GM18511 (cell line): ENCODE measurements around the gene ASCL3.
A peak's percentile ranks its signal among the peaks of the same experiment; 100 is the strongest.
"Not testable (repeated sequence)": the region's sequence is repeated elsewhere in the genome, so short reads cannot be mapped to it uniquely, and the experiment has no call there.

Experiments
- ATAC-seq: cut with Tn5 transposase; IDR thresholded peaks from one replicate; pipeline ENCODE4 v1.9.1; 2021; ENCODE audit warnings: mild to moderate bottlenecking, moderate library complexity; ENCODE audit not compliant: unreplicated experiment

Gene ASCL3

DNA sequence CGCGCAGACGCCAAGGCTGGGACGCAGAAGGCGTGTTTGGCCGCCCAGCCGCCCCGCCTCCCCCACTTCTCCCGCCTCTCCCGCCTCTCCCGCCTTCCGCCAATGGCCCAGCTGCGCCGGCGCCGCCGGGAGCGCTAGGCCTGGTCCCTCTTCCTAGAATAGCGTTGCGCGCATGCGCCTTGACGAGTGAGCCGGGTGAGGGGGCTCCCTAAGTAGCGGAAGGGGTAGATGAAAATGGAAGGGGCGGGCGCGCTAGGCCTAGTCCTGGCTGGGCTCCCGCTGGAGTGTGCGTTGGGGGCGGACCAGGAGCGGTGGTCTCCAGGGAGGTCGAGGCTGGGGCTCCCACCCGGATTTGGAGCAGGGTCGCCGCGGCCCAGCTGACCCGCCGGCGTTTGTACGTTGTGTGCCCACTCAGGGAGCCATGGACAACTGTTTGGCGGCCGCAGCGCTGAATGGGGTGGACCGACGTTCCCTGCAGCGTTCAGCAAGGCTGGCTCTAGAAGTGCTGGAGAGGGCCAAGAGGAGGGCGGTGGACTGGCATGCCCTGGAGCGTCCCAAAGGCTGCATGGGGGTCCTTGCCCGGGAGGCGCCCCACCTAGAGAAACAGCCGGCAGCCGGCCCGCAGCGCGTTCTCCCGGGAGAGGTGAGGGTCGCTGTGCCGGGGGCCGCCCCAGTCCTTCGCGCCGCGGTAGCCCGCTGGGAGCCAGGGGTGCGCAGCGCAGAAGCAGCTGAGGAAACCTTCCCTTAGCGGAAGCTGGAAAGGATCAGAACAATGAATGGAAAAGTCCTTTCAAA, 31.6 kb downstream of the ASCL3 start, which contains the start of gene AKIP1:
Gene AKIP1 (plus strand): TSS at position 161 of the 795 bp plus-strand sequence. CDS start 261 bp downstream, at position 422.
- ATAC-seq: peak; percentile 79

DNA sequence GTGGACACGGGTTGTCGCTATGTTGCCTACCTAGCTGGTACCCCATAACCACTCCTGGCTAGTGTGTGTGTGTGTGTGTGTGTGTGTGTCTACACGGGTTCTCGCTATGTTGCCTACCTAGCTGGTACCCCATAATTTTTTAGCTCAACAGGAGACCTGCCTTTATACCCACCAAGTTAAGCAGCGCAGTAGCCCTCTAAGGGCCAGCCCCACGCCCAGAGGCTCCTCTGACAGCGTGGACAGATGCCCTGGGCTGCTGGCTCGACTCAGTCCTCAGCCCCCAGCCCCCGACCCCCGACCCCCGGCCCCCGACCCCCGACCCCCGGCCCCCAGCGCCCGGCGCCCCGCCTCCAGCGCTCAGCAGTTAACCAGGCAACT, 32.2 kb downstream of the ASCL3 start:
- peak; percentile 27 for ATAC-seq

DNA sequence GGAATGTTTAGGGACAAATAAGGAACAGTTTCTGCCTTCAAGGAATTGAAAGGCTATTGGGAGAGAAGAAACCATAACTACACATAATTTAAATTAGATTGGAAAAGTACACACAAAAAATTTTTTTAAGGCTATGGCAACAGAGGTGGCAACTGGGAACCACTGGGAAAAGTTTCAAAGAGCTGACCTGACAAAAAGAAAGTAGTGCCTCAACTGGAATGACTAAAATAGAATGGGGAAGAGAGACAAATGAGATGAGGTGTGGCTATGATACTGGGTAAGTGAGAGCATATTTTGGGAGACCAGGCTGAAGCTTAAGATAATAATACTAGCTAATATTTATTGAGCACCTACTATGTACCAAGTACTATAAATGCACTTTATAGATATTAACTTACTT, 34.7 kb downstream of the ASCL3 start:
- ATAC-seq: no peak

DNA sequence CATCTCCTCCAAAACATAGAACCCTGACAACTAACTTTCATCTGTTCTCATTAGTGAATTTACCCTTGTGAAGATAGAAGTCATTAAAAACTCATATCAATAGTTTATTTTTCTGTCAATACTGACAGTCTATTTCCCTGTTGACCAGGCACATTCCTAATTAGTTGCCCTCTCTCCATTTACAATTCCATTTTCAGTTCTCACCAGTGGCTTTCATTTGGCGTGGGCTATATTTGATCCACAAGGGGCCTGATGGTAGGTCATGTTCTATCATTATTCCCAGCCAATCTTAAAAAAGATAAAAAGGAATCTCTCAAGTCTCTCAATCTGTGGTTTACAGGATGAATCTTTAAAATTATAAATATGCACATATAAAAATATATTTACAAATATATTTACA, 35.7 kb downstream of the ASCL3 start:
- no peak for ATAC-seq

DNA sequence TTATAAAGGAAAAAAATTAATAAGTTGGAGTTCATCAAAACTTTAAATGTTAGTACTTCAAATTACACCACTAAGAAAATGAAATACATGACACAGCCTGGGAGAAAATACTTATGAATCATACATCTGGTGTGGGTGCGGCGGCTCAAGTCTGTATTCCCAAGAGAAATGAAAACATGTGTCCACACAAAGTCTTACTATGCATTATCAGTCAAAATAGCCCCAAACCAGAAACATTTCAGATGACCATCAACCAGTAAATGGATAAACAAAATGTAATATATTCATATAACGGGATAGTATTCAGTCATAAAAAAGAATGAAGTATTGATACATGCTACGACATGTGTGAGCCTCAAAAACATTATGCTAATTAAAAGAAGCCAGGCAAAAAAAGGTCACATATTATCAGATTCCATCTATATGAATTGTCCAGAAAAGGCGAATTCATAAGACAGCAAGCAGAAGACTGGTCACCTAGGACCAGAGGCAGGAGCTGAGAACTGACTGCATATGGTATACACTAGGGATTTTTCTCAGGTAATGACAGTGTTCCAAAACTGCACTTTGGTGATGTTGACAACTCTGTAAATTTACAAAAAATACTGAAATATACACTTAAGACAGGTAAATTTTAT, 37.2 kb downstream of the ASCL3 start:
- ATAC-seq: no peak

DNA sequence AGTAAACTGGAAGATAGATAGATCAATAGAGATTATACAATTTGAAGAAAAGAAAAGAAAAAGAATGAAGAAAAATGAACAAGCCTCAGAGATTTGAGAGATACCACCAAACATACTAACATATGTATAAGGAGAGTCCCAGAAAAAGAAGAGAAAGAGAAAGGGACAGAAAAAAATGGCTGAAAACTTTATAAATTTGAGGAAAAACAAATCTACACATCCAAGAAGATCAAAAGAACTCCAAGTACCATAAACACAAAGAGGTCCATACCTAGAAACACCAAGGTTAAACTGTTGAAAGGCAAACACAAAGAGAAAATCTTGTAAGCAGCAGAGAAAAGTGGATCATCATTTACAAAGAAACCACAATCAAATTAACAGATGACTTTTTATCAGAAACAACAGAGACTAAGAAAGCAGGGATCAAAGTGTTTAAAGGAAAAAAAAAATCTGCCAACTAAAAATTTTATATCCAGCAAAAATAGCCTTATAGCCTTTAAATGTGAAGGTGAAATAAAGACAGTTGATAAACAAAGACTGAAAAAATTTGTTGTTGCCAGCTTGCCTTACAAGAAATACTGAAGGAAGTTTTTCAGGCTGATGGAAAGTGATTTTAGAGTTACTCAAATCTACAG, 43.6 kb downstream of the ASCL3 start:
- no peak for ATAC-seq

DNA sequence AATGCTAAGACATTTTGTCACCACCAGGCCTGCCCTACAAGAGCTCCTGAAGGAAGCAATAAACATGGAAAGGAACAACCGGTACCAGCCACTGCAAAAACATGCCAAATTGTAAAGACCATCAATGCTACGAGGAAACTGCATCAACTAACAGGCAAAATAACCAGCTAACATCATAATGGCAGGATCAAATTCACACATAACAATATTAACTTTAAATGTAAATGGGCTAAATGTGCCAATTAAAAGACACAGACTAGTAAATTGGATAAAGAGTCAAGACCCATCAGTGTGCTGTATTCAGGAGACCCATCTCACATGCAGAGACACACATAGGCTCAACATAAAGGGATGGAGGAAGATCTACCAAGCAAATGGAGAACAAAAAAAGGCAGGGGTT, 51.6 kb downstream of the ASCL3 start:
- ATAC-seq: not testable (repeated sequence)
